ENCODE measurements around the gene NOX3.
"Not testable (repeated sequence)": the region's sequence is repeated elsewhere in the genome, so short reads cannot be mapped to it uniquely, and the experiment has no call there.

Gene NOX3

DNA sequence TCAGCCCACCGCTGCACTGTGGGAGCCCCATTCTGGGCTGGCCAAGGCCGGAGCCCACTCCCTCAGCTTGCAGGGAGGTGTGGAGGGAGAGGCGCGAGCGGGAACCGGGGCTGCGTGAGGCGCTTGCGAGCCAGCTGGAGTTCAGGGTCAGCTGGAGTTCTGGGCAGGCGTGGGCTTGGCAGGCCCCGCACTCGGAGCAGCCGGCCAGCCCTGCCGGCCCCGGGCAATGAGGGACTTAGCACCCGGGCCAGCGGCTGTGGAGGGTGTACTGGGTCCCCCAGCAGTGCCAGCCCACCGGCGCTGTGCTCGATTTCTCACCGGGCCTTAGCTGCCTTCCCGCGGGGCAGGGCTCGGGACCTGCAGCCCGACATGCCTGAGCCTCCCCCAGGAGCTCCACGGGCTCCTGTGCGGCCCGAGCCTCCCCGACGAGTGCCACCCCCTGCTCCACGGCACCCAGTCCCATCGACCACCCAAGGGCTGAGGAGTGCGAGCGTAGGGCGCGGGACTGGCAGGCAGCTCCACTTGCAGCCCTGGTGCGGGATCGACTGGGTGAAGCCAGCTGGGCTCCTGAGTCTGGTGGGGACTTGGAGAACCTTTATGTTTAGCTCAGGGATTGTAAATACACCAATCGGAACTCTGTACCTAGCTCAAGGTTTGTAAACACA, 92.5 kb downstream of the NOX3 start:
- not testable (repeated sequence) for DNase-seq

- DNase-seq = no peak
Observed at GRCh38 chr6:155354167-155354566, 101.5 kb downstream of the NOX3 start.

GRCh38 chr6:155352811-155353210, 102.8 kb downstream of the NOX3 start:
- DNase-seq = no peak

DNA sequence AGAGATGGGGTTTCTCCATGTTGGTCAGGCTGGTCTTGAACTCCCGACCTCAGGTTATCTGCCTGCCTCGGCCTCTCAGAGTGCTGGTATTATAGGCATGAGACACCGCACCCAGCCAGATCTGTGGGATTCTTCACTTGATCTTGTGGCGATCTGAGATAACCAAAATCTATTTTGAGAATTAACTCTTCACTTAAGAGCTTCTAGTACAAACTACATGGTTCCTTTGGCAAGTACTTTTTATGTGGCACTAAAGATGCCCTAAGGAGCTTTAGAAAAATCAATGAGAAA, 103.6 kb downstream of the NOX3 start:
- DNase-seq = no peak

DNA sequence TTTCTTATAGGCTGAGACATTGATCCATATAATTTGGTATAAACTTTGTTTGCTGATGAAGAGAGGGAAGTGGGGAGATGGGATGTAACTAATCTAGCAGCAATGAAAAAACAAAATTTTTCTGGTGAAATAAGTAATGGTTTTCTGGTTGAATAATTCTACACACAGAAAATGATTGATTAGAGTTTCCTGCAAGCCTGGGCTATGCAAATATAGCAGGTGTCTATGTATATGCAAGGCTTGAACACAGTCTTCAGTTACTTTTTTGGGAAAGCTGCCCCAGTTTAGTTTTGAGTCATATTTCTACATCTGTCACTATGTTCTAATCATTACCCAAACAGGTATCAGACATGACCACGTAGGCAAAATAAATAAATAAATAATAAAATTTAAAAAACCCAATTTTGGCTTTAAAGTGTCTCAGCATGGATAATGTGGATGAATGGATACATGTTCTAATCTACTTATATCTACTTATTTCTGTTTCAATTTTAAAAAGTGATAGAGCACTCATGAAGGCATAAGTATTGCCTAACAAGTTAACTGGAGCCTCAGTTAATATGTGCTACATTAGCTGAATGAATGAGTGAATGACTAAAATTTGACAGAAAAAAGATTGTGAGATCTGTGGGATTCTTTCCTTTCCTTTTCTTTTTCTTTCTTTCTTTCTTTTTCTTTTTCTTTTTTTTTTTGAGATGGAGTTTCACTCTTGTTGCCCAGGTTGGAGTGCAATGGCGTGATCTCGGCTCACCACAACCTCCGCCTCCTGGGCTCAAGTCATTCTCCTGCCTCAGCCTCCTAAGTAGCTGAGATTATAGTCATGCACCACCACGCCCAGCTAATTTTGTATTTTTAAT, 104.1 kb downstream of the NOX3 start:
- DNase-seq = no peak

DNA sequence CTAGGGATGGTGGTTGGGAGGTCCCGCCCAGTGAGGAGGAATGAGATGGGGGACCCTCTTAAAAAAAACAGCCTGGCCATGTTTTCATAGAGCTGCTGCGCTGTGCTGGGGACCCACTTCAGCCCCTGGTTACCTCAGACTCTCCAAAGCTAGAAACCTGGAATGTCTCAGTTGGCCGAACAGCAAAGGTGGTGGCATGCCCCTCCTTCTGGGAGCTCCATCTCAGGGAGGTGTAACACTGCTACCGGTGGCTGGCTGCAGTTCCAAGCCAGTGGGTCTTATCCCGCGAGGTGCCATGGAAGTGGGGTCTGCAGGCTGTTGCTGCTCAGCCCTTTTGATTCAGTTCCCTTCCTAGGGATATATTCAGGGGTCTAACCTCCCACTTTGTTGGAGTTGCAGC, 105.7 kb downstream of the NOX3 start:
- no peak for DNase-seq

DNA sequence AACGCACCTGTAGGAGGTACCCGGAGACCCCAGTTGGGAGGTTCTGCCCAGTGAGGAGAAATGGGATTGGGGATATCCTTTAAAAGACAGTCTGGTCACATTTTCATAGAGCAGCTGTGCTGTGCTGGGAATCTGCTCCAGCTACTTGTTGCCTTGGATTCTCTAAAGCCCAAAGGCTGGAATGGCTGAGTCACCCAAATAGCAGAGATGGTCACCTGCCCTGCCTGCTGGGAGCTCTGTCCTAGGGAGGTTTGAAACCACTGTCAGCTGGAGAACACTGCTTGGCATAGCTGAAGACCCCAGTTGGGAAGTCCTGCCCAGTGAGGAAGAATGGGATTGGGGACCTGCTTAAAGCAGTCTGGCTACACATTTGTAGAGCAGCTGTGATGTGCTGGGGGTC, 106.5 kb downstream of the NOX3 start:
- no peak for DNase-seq

DNA sequence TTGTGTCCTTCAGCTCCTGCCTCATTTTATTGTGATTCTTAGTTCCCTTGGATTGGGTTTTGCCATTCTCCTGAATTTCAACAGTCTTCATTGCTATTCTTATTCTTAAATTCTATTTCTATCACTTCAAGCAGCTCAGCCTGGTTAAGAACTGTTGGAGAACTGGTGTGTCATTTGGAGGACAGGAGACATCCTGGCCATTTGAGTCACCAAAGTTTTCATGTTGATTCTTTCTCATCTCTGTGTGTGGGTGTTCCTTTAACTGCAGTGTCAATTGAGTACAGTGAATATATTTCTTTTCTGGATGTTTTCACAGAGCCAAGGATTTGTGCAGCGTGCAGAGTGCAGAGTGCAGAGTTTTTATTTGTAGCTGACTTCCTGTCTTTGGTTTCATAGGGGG, 107.8 kb downstream of the NOX3 start:
- DNase-seq = no peak

DNA sequence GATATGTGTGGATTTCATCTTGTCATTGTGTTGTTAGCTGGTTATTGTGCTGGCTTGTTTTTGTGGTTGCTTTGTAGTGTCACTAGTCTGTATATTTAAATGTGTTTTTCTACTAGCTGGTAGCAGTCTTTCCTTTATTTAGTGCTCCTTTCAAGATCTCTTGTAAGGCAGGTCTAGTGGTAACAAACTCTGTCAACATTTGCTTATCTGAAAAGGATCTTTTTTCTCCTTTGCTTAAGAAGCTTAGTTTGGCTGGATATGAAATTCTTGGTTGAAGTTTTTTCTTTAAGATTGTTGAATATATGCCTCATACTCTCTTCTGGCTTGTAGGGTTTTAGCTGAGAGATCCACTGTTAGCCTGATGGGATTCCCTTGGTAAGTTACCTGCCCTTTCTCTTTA, 108.7 kb downstream of the NOX3 start:
- DNase-seq = no peak
